MM.1S (cell line): ENCODE results near the gene SRC.

Experiments used
- DNase-seq: peaks from one replicate; pipeline ENCODE4 v3.0.0-alpha.2; 2015
- H2AFZ ChIP-seq: fragments of 300-600 bp; sonication (generic); 2 replicates; pipeline ENCODE4 v1.6.0; 2016; ENCODE audit warnings: antibody characterized with exemption, low read length
- H3F3A ChIP-seq: fragments of 300-600 bp; sonication (generic); 2 replicates; pipeline ENCODE4 v1.6.1; 2016; ENCODE audit warnings: mild to moderate bottlenecking, antibody characterized with exemption, low read length, moderate library complexity, mixed read lengths; ENCODE audit not compliant: insufficient read depth
- H3K27ac ChIP-seq: fragments of 300-600 bp; sonication (generic); 2 replicates; pipeline ENCODE4 v1.5.1; 2016; ENCODE audit warnings: mild to moderate bottlenecking, low read length
- H3K27me3 ChIP-seq: fragments of 300-600 bp; sonication (generic); replicated peaks from 2 replicates; pipeline ENCODE4 v1.6.0; 2016; ENCODE audit warnings: low read length; ENCODE audit not compliant: insufficient read depth
- H3K36me3 ChIP-seq: fragments of 300-600 bp; sonication (generic); replicated peaks from 2 replicates; pipeline ENCODE4 v1.6.1; 2016; ENCODE audit warnings: mild to moderate bottlenecking, low read length, mixed read lengths; ENCODE audit not compliant: insufficient read depth
- H3K4me1 ChIP-seq: fragments of 300-600 bp; sonication (generic); 2 replicates; pipeline ENCODE4 v1.6.1; 2016; ENCODE audit warnings: low read length, mixed read lengths
- H3K4me2 ChIP-seq: fragments of 300-600 bp; sonication (generic); 2 replicates; pipeline ENCODE4 v1.6.0; 2016; ENCODE audit warnings: low read depth, low read length
- H3K4me3 ChIP-seq: fragments of 300-600 bp; sonication (generic); 2 replicates; pipeline ENCODE4 v1.5.1; 2016; ENCODE audit warnings: low read length, mixed read lengths
- H3K79me2 ChIP-seq: fragments of 300-600 bp; sonication (generic); 2 replicates; pipeline ENCODE4 v1.6.1; 2016; ENCODE audit warnings: mixed run types, low read length, mixed read lengths
- H3K9ac ChIP-seq: fragments of 300-600 bp; sonication (generic); 2 replicates; pipeline ENCODE4 v1.6.1; 2016; ENCODE audit warnings: low read length, mixed read lengths
- H3K9me2 ChIP-seq: fragments of 300-600 bp; sonication (generic); replicated peaks from 2 replicates; pipeline ENCODE4 v1.6.1; 2016; ENCODE audit warnings: mild to moderate bottlenecking, low read length, mixed read lengths; ENCODE audit not compliant: insufficient read depth
- H3K9me3 ChIP-seq: fragments of 300-600 bp; sonication (generic); replicated peaks from 2 replicates; pipeline ENCODE4 v1.6.1; 2016; ENCODE audit warnings: mild to moderate bottlenecking, low read length, mixed read lengths; ENCODE audit not compliant: insufficient read depth
- H4K20me1 ChIP-seq: fragments of 300-600 bp; sonication (generic); 2 replicates; pipeline ENCODE4 v1.6.1; 2016; ENCODE audit warnings: mild to moderate bottlenecking, low read length, moderate library complexity, mixed read lengths; ENCODE audit not compliant: insufficient read depth
- EZH2 ChIP-seq: fragments of 300-600 bp; sonication (generic); optimal IDR thresholded peaks from 2 replicates; pipeline ENCODE3; 2017; ENCODE audit warnings: low read depth, mild to moderate bottlenecking, antibody characterized with exemption, low read length, mixed read lengths
- EZH2phosphoT487 ChIP-seq: fragments of 300-600 bp; sonication (generic); IDR thresholded peaks from 2 replicates; pipeline ENCODE4 v1.6.1; 2018; ENCODE audit warnings: antibody characterized with exemption, low read length
- TF ChIP-seq, protein P1 (sequence below): fragments of 300-600 bp; sonication (generic); IDR thresholded peaks from 2 replicates; pipeline ENCODE4 v1.5.1; 2016; ENCODE audit warnings: antibody characterized with exemption, low read length, mixed read lengths

The SRC gene

GRCh38 chr20:37364013-37364926 is 18.3 kb downstream of the SRC start:
- Histone ChIP-seq H3K4me2 (no peak overlapping the region), H3K36me3 (no peaks in the 10 kb centered on the region), H3K4me3 (no peak overlapping the region), H4K20me1 (no peaks in the 10 kb centered on the region), H3K9me3 (no peaks in the 10 kb centered on the region), H3K4me1 (peaks cover 27% of the 10 kb centered on the region), H3F3A (peaks cover 25% of the 10 kb centered on the region), H3K9ac (no peak overlapping the region), H2AFZ (no peak overlapping the region), H3K9me2 (no peaks in the 10 kb centered on the region), H3K27ac (no peak overlapping the region), H3K27me3 (no peaks in the 10 kb centered on the region), H3K79me2 (no peaks in the 10 kb centered on the region)
- TF ChIP-seq EZH2phosphoT487 (no peak), EZH2 (no peak)
- TF ChIP-seq, protein P1, sequence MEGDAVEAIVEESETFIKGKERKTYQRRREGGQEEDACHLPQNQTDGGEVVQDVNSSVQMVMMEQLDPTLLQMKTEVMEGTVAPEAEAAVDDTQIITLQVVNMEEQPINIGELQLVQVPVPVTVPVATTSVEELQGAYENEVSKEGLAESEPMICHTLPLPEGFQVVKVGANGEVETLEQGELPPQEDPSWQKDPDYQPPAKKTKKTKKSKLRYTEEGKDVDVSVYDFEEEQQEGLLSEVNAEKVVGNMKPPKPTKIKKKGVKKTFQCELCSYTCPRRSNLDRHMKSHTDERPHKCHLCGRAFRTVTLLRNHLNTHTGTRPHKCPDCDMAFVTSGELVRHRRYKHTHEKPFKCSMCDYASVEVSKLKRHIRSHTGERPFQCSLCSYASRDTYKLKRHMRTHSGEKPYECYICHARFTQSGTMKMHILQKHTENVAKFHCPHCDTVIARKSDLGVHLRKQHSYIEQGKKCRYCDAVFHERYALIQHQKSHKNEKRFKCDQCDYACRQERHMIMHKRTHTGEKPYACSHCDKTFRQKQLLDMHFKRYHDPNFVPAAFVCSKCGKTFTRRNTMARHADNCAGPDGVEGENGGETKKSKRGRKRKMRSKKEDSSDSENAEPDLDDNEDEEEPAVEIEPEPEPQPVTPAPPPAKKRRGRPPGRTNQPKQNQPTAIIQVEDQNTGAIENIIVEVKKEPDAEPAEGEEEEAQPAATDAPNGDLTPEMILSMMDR: no peak
- no peak for DNase-seq

- H2AFZ ChIP-seq: no peak overlapping the region
- no peaks in the 10 kb centered on the region for H3K27me3 ChIP-seq
- H3K36me3 ChIP-seq: no peaks in the 10 kb centered on the region
- no peak for DNase-seq
- H4K20me1 ChIP-seq: no peaks in the 10 kb centered on the region
- peaks cover 25% of the 10 kb centered on the region for H3F3A ChIP-seq
- H3K9me3 ChIP-seq: no peaks in the 10 kb centered on the region
- peaks cover 27% of the 10 kb centered on the region for H3K4me1 ChIP-seq
- no peak for TF ChIP-seq EZH2
- TF ChIP-seq, protein P1: no peak; the same call in 1 of the 2 replicates
- no peak overlapping the region for H3K4me2 ChIP-seq
- H3K9ac ChIP-seq: no peak overlapping the region
- H3K27ac ChIP-seq: no peak overlapping the region
- no peaks in the 10 kb centered on the region for H3K79me2 ChIP-seq
- no peaks in the 10 kb centered on the region for H3K9me2 ChIP-seq
- no peak overlapping the region for H3K4me3 ChIP-seq
Measured at GRCh38 chr20:37364927-37365272, 19.0 kb downstream of the SRC start.

DNA sequence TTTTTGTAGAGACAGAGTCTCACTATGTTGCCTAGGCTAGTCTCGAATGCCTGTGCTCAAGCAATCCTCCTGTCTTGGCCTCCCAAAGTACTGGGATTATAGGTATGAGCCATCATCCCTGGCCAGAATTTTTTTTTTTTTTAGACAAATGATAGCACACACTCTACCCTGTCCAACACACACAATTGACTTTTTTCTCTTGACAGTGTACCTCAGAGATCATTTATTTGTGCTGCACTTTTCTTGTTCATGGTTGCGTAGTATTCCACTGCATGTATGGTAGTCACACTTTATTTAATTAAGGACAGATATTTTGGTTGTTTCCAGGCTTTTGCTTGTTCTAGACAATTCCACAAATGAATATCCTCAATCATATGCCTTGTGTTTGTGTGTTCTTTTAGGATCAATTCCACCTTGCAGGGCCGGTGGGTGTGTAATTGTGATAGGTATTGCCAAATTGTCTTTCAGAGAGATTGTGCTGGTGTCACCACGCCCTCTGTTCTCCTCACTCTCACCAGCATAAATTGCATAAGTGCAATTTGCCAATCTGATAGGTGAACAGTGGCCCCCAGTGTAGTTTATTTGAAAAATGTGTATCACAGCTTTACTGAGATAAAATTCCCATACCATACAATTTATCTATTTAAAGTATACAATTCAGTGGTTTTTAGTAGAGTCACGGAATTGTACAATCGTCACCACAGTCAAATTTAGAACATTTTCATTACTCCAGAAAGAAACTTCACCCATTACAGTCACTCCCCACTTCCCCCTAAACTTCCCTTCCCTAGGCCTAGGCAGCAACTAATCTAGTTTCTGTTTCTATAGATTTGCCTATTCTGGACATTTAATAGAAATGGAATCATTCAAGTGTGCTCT is 20.1 kb downstream of the SRC start:
- Histone ChIP-seq H3K79me2 (no peaks in the 10 kb centered on the region), H3K4me3 (no peak overlapping the region), H2AFZ (no peak overlapping the region), H4K20me1 (no peaks in the 10 kb centered on the region), H3K27me3 (no peaks in the 10 kb centered on the region), H3K9me3 (no peaks in the 10 kb centered on the region), H3K4me1 (peaks cover 27% of the 10 kb centered on the region), H3F3A (peaks cover 25% of the 10 kb centered on the region), H3K36me3 (no peaks in the 10 kb centered on the region), H3K9me2 (no peaks in the 10 kb centered on the region), H3K4me2 (peak overlapping the region; percentile 53), H3K27ac (peak overlapping the region; percentile 77; the same call in 1 of the 2 replicates), H3K9ac (peak overlapping the region; percentile 17; the same call in 1 of the 2 replicates)
- DNase-seq: peak; percentile 41
- TF ChIP-seq EZH2 (no peak), EZH2phosphoT487 (no peak)
- TF ChIP-seq, protein P1: no peak
